Colonic mucosa (tissue), 4 donors: Measurements from ENCODE around the gene OR52I2. TPM values are rescaled to one million over a fixed set of nuclear protein-coding genes. Genes with fewer than 3 reads are reported as not detected.

Experiments
- DNase-seq: peaks from one replicate; pipeline ENCODE4 v3.0.0-alpha.2; 2020
- H3K27ac ChIP-seq: fragments of 200-600 bp; one replicate; pipeline ENCODE4 v1.8.0; 2021
- H3K27me3 ChIP-seq: fragments of 200-600 bp; one replicate; pipeline ENCODE4 v1.8.0; 2021
- H3K36me3 ChIP-seq: fragments of 200-600 bp; one replicate; pipeline ENCODE4 v1.8.0; 2021
- H3K4me1 ChIP-seq: fragments of 200-600 bp; one replicate; pipeline ENCODE4 v1.8.0; 2021; ENCODE audit warnings: mild to moderate bottlenecking
- H3K4me3 ChIP-seq: fragments of 200-600 bp; one replicate; pipeline ENCODE4 v1.8.0; 2021
- H3K9ac ChIP-seq, 2 donors: one replicate each; pipeline ENCODE4 v1.7.0; 2013; ENCODE audit warnings: control low read depth in 2 of 2, low read depth in 2 of 2, low read length in 2 of 2
- H3K9me3 ChIP-seq: fragments of 200-600 bp; one replicate; pipeline ENCODE4 v1.8.0; 2021
- CTCF ChIP-seq: fragments of 200-600 bp; IDR thresholded peaks from one replicate; pipeline ENCODE4 v1.8.0; 2022; ENCODE audit warnings: antibody characterized with exemption, mild to moderate bottlenecking
- intact Hi-C: fragments of 100-400 bp; cut with DNase I; formaldehyde crosslinking; loops from one replicate; pipeline ENCODE4 v1.14.1; 2022
- total RNA-seq, 2 donors: library from RNA; stranded (reverse); fragmentation: NEBNext Ultra II Directional in 1 of 2; extraction: Animal tissue kit (Norgen Biotek cat#: 25700) in 1 of 2; gene quantifications; one replicate each; pipeline ENCODE4 v1.2.1, GENCODE V29; 2021
- donor health status: healthy.
- donor health status: DM: no; HTN: no; CAD: no.
- donor health status: DM: no; HTN: no; CAD: no.

Gene OR52I2
- total RNA-seq, 2 donors from 2014 or later: not detected

GRCh38 chr11:4589017-4589416, 7.5 kb downstream of the OR52I2 start:
- H3K4me1 ChIP-seq: no peaks in the 10 kb centered on the region
- H3K27ac ChIP-seq: no peak overlapping the region
- DNase-seq: no peak
- TF ChIP-seq CTCF: no peak
- H3K9ac ChIP-seq: no peak overlapping the region
- no peaks in the 10 kb centered on the region for H3K27me3 ChIP-seq
- H3K9me3 ChIP-seq: no peaks in the 10 kb centered on the region
- no peaks in the 10 kb centered on the region for H3K36me3 ChIP-seq
- intact Hi-C loops: no loop called here
- no peak overlapping the region for H3K4me3 ChIP-seq

- Histone ChIP-seq H3K27ac (no peak within 1 kb of the TSS), H3K27me3 (no peaks in the 10 kb centered on the region), H3K4me1 (no peaks in the 10 kb centered on the region), H3K9me3 (no peaks in the 10 kb centered on the region), H3K9ac (no peak within 1 kb of the TSS), H3K36me3 (no peaks in the 10 kb centered on the region), H3K4me3 (no peak within 1 kb of the TSS)
- DNase-seq: no peak
- intact Hi-C loops: no loop called here
- TF ChIP-seq CTCF: no peak
Observed at GRCh38 chr11:4593739-4594138, 12.2 kb downstream of the OR52I2 start, which contains the start of gene OR52I1. TSS of gene OR52I1 (plus strand) at chr11:4594039. CDS start at chr11:4594039, 0 bp downstream.

GRCh38 chr11:4605057-4605456, 23.5 kb downstream of the OR52I2 start:
- no peak overlapping the region for H3K9ac ChIP-seq
- intact Hi-C loops: no loop called here
- H3K9me3 ChIP-seq: no peaks in the 10 kb centered on the region
- no peaks in the 10 kb centered on the region for H3K4me1 ChIP-seq
- H3K36me3 ChIP-seq: no peaks in the 10 kb centered on the region
- no peak overlapping the region for H3K27ac ChIP-seq
- H3K27me3 ChIP-seq: no peaks in the 10 kb centered on the region
- DNase-seq: no peak
- TF ChIP-seq CTCF: no peak
- no peak overlapping the region for H3K4me3 ChIP-seq

- DNase-seq: peak; percentile 45
- H3K9me3 ChIP-seq: no peaks in the 10 kb centered on the region
- no peaks in the 10 kb centered on the region for H3K36me3 ChIP-seq
- intact Hi-C loops: no loop called here
- no peaks in the 10 kb centered on the region for H3K4me1 ChIP-seq
- no peak overlapping the region for H3K9ac ChIP-seq
- H3K27ac ChIP-seq: peak overlapping the region; percentile 84
- TF ChIP-seq CTCF: no peak
- no peaks in the 10 kb centered on the region for H3K27me3 ChIP-seq
- peak overlapping the region; percentile 57 for H3K4me3 ChIP-seq
Observed at GRCh38 chr11:4606231-4607015, 24.9 kb downstream of the OR52I2 start.

- no peaks in the 10 kb centered on the region for H3K4me1 ChIP-seq
- DNase-seq: no peak
- H3K4me3 ChIP-seq: peak overlapping the region; percentile 57
- H3K36me3 ChIP-seq: no peaks in the 10 kb centered on the region
- TF ChIP-seq CTCF: no peak
- H3K9me3 ChIP-seq: no peaks in the 10 kb centered on the region
- H3K9ac ChIP-seq: peak overlapping the region in 1 of 2 donors; percentile 66
- peak overlapping the region; percentile 84 for H3K27ac ChIP-seq
- no peaks in the 10 kb centered on the region for H3K27me3 ChIP-seq
- intact Hi-C loops: no loop called here
Observed at GRCh38 chr11:4607096-4607495, 25.6 kb downstream of the OR52I2 start.
